Measurements from ENCODE around the gene ITLN1. TPM values are rescaled to one million over a fixed set of nuclear protein-coding genes. Genes with fewer than 3 reads are reported as not detected.
"Not testable (repeated sequence)": the region's sequence is repeated elsewhere in the genome, so short reads cannot be mapped to it uniquely, and the experiment has no call there.

The ITLN1 gene
- total RNA-seq, 1 donor from 2014 or later = not detected

GRCh38 chr1:160910170-160910750, 25.3 kb upstream of the ITLN1 start:
- DNase-seq (ENCODE audit: low read depth) = no peak
- H3K4me3 ChIP-seq (ENCODE audit: low read depth, low read length) = no peak overlapping the region
- TF ChIP-seq CTCF (conservative IDR thresholded peaks at IDR 0.05; ENCODE audit: low read depth, low read length) = no peak

- DNase-seq (ENCODE audit: low read depth) = no peak
- no peak for TF ChIP-seq CTCF (conservative IDR thresholded peaks at IDR 0.05; ENCODE audit: low read depth, low read length)
- no peak overlapping the region for H3K4me3 ChIP-seq (ENCODE audit: low read depth, low read length)
These were observed 23.0 kb upstream of the ITLN1 start for GRCh38 chr1:160907976-160908375.

GRCh38 chr1:160905617-160905989, 20.6 kb upstream of the ITLN1 start:
- no peak for TF ChIP-seq CTCF (conservative IDR thresholded peaks at IDR 0.05; ENCODE audit: low read depth, low read length)
- DNase-seq (ENCODE audit: low read depth) = no peak
- no peak overlapping the region for H3K4me3 ChIP-seq (ENCODE audit: low read depth, low read length)

GRCh38 chr1:160904783-160905616, 20.0 kb upstream of the ITLN1 start:
- no peak for DNase-seq (ENCODE audit: low read depth)
- H3K4me3 ChIP-seq (ENCODE audit: low read depth, low read length) = no peak overlapping the region
- TF ChIP-seq CTCF (conservative IDR thresholded peaks at IDR 0.05; ENCODE audit: low read depth, low read length) = no peak

GRCh38 chr1:160902251-160902650, 17.3 kb upstream of the ITLN1 start:
- H3K4me3 ChIP-seq (ENCODE audit: low read depth, low read length); DNase-seq (ENCODE audit: low read depth): not testable (repeated sequence)

GRCh38 chr1:160901768-160902167, 16.8 kb upstream of the ITLN1 start:
- TF ChIP-seq CTCF (conservative IDR thresholded peaks at IDR 0.05; ENCODE audit: low read depth, low read length) = no peak
- no peak overlapping the region for H3K4me3 ChIP-seq (ENCODE audit: low read depth, low read length)
- no peak for DNase-seq (ENCODE audit: low read depth)

- not testable (repeated sequence) for H3K4me3 ChIP-seq (ENCODE audit: low read depth, low read length)
These were observed 15.7 kb upstream of the ITLN1 start for GRCh38 chr1:160900683-160901082.

GRCh38 chr1:160894368-160895135, 9.6 kb upstream of the ITLN1 start:
- not testable (repeated sequence) for DNase-seq (ENCODE audit: low read depth)

More at GRCh38 chr1:160900683-160901082, 15.7 kb upstream of the ITLN1 start:
- not testable (repeated sequence) for DNase-seq (ENCODE audit: low read depth)

More at GRCh38 chr1:160894368-160895135, 9.6 kb upstream of the ITLN1 start:
- H3K4me3 ChIP-seq (ENCODE audit: low read depth, low read length) = not testable (repeated sequence)

Measured in epithelial cell of proximal tubule (primary cell).